Measurements from ENCODE around the gene ROBO3. TPM values are rescaled to one million over a fixed set of nuclear protein-coding genes. Genes with fewer than 3 reads are reported as not detected.

Gene ROBO3
- total and polyA plus RNA-seq, 3 donors from 2014 or later = 11.8 to 31.6 (median 12.9) TPM

DNA sequence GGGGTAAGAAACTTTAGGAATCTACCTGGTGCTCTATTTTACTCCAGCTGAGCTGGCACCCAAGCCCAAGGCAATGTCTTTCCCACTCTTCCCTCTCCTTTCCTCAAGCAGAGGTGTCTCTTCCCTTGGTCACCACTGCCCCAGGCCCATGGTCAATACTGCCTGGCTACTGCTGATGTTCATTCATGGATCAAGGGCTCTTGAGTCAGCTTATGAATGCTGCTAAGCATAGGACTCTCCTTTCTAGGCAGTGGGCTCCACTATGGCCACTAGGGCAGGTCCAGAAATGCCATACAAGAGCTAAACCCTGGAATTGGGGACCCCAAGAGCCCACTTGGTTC, 51.1 kb downstream of the ROBO3 start:
- intact Hi-C loops (cut with DNase I; ENCODE audit: low total_unique reads) = no loop called here
- no peaks in the 10 kb centered on the region for H3K9me3 ChIP-seq
- H3K27ac ChIP-seq = no peak overlapping the region
- no peaks in the 10 kb centered on the region for H3K27me3 ChIP-seq
- H3K36me3 ChIP-seq (ENCODE audit: low read depth, missing control alignments) = no peaks in the 10 kb centered on the region
- no peak for DNase-seq
- no peak overlapping the region for H3K4me3 ChIP-seq
- TF ChIP-seq CTCF (IDR thresholded peaks at IDR 0.05) = no peak
- TF ChIP-seq POLR2A (IDR thresholded peaks at IDR 0.05) = no peak
- peaks cover 3% of the 10 kb centered on the region for H3K4me1 ChIP-seq

- intact Hi-C loops (cut with DNase I; ENCODE audit: low total_unique reads) = no loop called here
- no peaks in the 10 kb centered on the region for H3K27me3 ChIP-seq
- H3K9me3 ChIP-seq = no peaks in the 10 kb centered on the region
- no peak for DNase-seq
- no peak overlapping the region for H3K4me3 ChIP-seq
- TF ChIP-seq POLR2A (IDR thresholded peaks at IDR 0.05) = no peak
- TF ChIP-seq CTCF (IDR thresholded peaks at IDR 0.05) = no peak
- H3K4me1 ChIP-seq = peaks cover 3% of the 10 kb centered on the region
- H3K36me3 ChIP-seq (ENCODE audit: low read depth, missing control alignments) = no peaks in the 10 kb centered on the region
- WGBS, 2 donors = 83 to 89% methylated on average over 6 of the region's 6 CpGs
- no peak overlapping the region for H3K27ac ChIP-seq
Measured at GRCh38 chr11:124917115-124917637, 51.9 kb downstream of the ROBO3 start.

- Histone ChIP-seq H3K4me1 (peaks cover 3% of the 10 kb centered on the region), H3K9me3 (no peaks in the 10 kb centered on the region), H3K27ac (no peak within 1 kb of the TSS), H3K27me3 (no peaks in the 10 kb centered on the region), H3K4me3 (no peak within 1 kb of the TSS), H3K36me3 (ENCODE audit: low read depth, missing control alignments) (no peaks in the 10 kb centered on the region)
- WGBS, 2 donors = 90 to 97% methylated on average over 3 of the region's 3 CpGs
- intact Hi-C loops (cut with DNase I; ENCODE audit: low total_unique reads) = no loop called here
- DNase-seq = no peak
- TF ChIP-seq POLR2A (IDR thresholded peaks at IDR 0.05) = no peak
- no peak for TF ChIP-seq CTCF (IDR thresholded peaks at IDR 0.05)
Measured at GRCh38 chr11:124918950-124919349, 53.7 kb downstream of the ROBO3 start, which contains the start of gene HEPN1. Gene HEPN1 (plus strand): TSS chr11:124919250.

DNA sequence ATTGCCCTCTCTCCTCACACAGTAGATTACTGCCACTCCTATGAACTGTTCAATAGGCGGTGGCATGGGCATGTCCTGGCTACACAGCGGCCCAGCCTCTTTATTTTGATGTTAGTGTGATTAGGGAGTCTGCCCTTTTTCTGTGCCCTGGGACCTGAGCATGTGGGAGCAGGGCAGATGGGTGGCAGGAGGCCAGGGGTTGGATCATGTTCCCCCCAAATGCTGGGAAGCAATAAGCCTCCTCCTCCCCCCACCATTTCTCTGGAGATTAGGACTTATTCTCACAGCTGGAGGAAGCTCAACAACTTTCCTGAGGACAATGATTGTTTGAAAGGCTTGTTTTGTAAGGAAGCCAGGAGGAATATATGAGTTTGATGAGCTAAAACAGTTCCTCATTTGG, 54.7 kb downstream of the ROBO3 start:
- no peaks in the 10 kb centered on the region for H3K36me3 ChIP-seq (ENCODE audit: low read depth, missing control alignments)
- no peaks in the 10 kb centered on the region for H3K9me3 ChIP-seq
- H3K27me3 ChIP-seq = no peaks in the 10 kb centered on the region
- 90 to 100% methylated on average over 2 of the region's 2 CpGs for WGBS, 2 donors
- intact Hi-C loops (cut with DNase I; ENCODE audit: low total_unique reads) = no loop called here
- no peak for DNase-seq
- no peak overlapping the region for H3K4me3 ChIP-seq
- H3K4me1 ChIP-seq = peaks cover 3% of the 10 kb centered on the region
- H3K27ac ChIP-seq = no peak overlapping the region
- TF ChIP-seq CTCF (IDR thresholded peaks at IDR 0.05) (no peak), POLR2A (IDR thresholded peaks at IDR 0.05) (no peak)

- 75 to 81% methylated on average over 4 to 5 of the region's 5 CpGs for WGBS, 2 donors
- Histone ChIP-seq H3K4me3 (peak overlapping the region in 1 of 2 donors; percentile 64), H3K9me3 (no peaks in the 10 kb centered on the region), H3K36me3 (ENCODE audit: low read depth, missing control alignments) (no peaks in the 10 kb centered on the region), H3K27me3 (no peaks in the 10 kb centered on the region), H3K27ac (no peak overlapping the region), H3K4me1 (peaks cover 3% of the 10 kb centered on the region)
- DNase-seq = no peak
- intact Hi-C loops (cut with DNase I; ENCODE audit: low total_unique reads) = no loop called here
- TF ChIP-seq POLR2A (IDR thresholded peaks at IDR 0.05) = no peak
- TF ChIP-seq CTCF (IDR thresholded peaks at IDR 0.05) = no peak
Measured at GRCh38 chr11:124920356-124920755, 55.1 kb downstream of the ROBO3 start.
